A549 (cell line): ENCODE results near the gene PTPRG. TPM values are rescaled to one million over a fixed set of nuclear protein-coding genes. Genes with fewer than 3 reads are reported as not detected.

ENCODE experiments used
- ATAC-seq, 2 experiments: fragments of 200-7000 bp in 1 of 2; fragments of >200 bp in 1 of 2; cut with Nextera tagmentation in 1 of 2; cut with Tn5 transposase in 1 of 2; 3 replicates each; pipeline versions ENCODE4 v1.8.0 to v1.9.1; 2018 to 2020; ENCODE audit warnings: mild to moderate bottlenecking in 1 of 2, moderate library complexity in 1 of 2
- CTCF ChIA-PET: fragments of 300-600 bp; sonication (Branson Sonifier 250); formaldehyde crosslinking; extraction: SDS; loops from one replicate; lab custom pipeline; 2021; ENCODE audit warnings: antibody characterized with exemption, inconsistent platforms; lab: Yijun Ruan, JAX
- POLR2A ChIA-PET: fragments of 350-600 bp; formaldehyde crosslinking; extraction: SDS; loops from one replicate; lab custom pipeline; 2021; ENCODE audit warnings: antibody characterized with exemption, inconsistent platforms; lab: Yijun Ruan, JAX
- DNase-seq, 2 experiments: peaks; one replicate each; pipeline versions ENCODE4 v3.0.0 to v3.0.0-alpha.2; 2011 to 2016; ENCODE audit warnings: low read depth in 1 of 2, low spot score in 1 of 2
- FAIRE-seq: peaks from 2 replicates; lab custom pipeline; 2011; peaks lifted over from hg19 to GRCh38; lab: Jason Lieb, UNC
- H3K27ac ChIP-seq, 2 experiments: fragments of >200 bp; sonication (Bioruptor Twin); formaldehyde crosslinking; 3 replicates each; pipeline ENCODE4 v1.5.1; 2016 to 2017
- H3K4me1 ChIP-seq: fragments of >200 bp; sonication (Bioruptor Twin); formaldehyde crosslinking; 3 replicates; pipeline ENCODE4 v1.6.1; 2016
- H3K4me2 ChIP-seq: fragments of >200 bp; sonication (Bioruptor Twin); formaldehyde crosslinking; 3 replicates; pipeline ENCODE4 v1.6.1; 2016
- H3K4me3 ChIP-seq: fragments of >200 bp; sonication (Bioruptor Twin); formaldehyde crosslinking; 3 replicates; pipeline ENCODE4 v1.5.1; 2016
- H3K9me3 ChIP-seq: fragments of >200 bp; sonication (Bioruptor Twin); formaldehyde crosslinking; 3 replicates; pipeline ENCODE4 v1.6.1; 2016
- ATOH8 ChIP-seq: fragments of 250-450 bp; sonication (Bioruptor Pico); IDR thresholded peaks from 2 replicates; pipeline ENCODE4 v1.5.0; 2020; ENCODE audit warnings: low read depth, mild to moderate bottlenecking, moderate library complexity
- BHLHE40 ChIP-seq: IDR thresholded peaks from 2 replicates; pipeline ENCODE4 v1.6.1; 2012; ENCODE audit warnings: low read depth, low read length, inconsistent platforms
- CBX8 ChIP-seq: fragments of 200-600 bp; sonication (generic); IDR thresholded peaks from 2 replicates; pipeline ENCODE4 v1.6.1; 2016
- CHD4 ChIP-seq: fragments of 200-600 bp; sonication (generic); IDR thresholded peaks from 2 replicates; pipeline ENCODE4 v1.6.1; 2016; ENCODE audit warnings: antibody characterized with exemption, mild to moderate bottlenecking, borderline replicate concordance
- EHMT2 ChIP-seq: fragments of 200-600 bp; sonication (generic); IDR thresholded peaks from 2 replicates; pipeline ENCODE4 v1.6.1; 2016; ENCODE audit warnings: antibody characterized with exemption, low read depth, mild to moderate bottlenecking, moderate library complexity
- ESRRA ChIP-seq: fragments of 150-350 bp; IDR thresholded peaks from 2 replicates; pipeline ENCODE4 v1.6.1; 2014; ENCODE audit warnings: mild to moderate bottlenecking, low read length, borderline replicate concordance
- JUN ChIP-seq, 2 experiments: fragments of >200 bp; sonication (Bioruptor Twin); formaldehyde crosslinking; IDR thresholded peaks; 2 replicates in 1 of 2; 3 replicates in 1 of 2; pipeline ENCODE4 v1.6.1; 2016 to 2017
- JUNB ChIP-seq: fragments of >200 bp; sonication (Bioruptor Twin); formaldehyde crosslinking; IDR thresholded peaks from 2 replicates; pipeline ENCODE4 v1.6.1; 2016
- KDM1A ChIP-seq: fragments of 200-600 bp; sonication (generic); IDR thresholded peaks from 2 replicates; pipeline ENCODE4 v1.6.1; 2016; ENCODE audit warnings: low read depth, mild to moderate bottlenecking
- MAZ ChIP-seq: fragments of 150-350 bp; IDR thresholded peaks from 2 replicates; pipeline ENCODE4 v1.6.1; 2014; ENCODE audit warnings: antibody characterized with exemption, low read depth, low read length, borderline replicate concordance
- MYC ChIP-seq: IDR thresholded peaks from 2 replicates; pipeline ENCODE4 v1.6.1; 2012; ENCODE audit warnings: mild to moderate bottlenecking, inconsistent platforms, low read length, improper control_type of control experiment, borderline replicate concordance
- PBX3 ChIP-seq: IDR thresholded peaks from 2 replicates; pipeline ENCODE4 v1.6.1; 2012
- PHF8 ChIP-seq: fragments of 200-600 bp; sonication (generic); IDR thresholded peaks from 2 replicates; pipeline ENCODE4 v1.6.1; 2016; ENCODE audit warnings: low read depth, mild to moderate bottlenecking, antibody characterized with exemption, moderate library complexity, borderline replicate concordance
- RAD21 ChIP-seq, 2 experiments: fragments of >200 bp in 1 of 2; sonication (Bioruptor Twin) in 1 of 2; formaldehyde crosslinking in 1 of 2; IDR thresholded peaks in 1 of 2; conservative IDR thresholded peaks in 1 of 2; 2 replicates in 1 of 2; 3 replicates in 1 of 2; pipeline ENCODE4 v1.6.1; 2012 to 2018; ENCODE audit warnings: inconsistent platforms in 1 of 2
- RCOR1 ChIP-seq: fragments of 150-350 bp; IDR thresholded peaks from 2 replicates; pipeline ENCODE4 v1.6.1; 2014; ENCODE audit warnings: antibody characterized with exemption, low read length, low read depth
- SMC3 ChIP-seq: fragments of >200 bp; sonication (Bioruptor Twin); formaldehyde crosslinking; IDR thresholded peaks from 3 replicates; pipeline ENCODE4 v1.6.1; 2018; ENCODE audit warnings: inconsistent platforms
- TP53 ChIP-seq: fragments of 250-450 bp; sonication (Bioruptor Pico); IDR thresholded peaks from 2 replicates; pipeline ENCODE4 v1.5.0; 2021; ENCODE audit warnings: mild to moderate bottlenecking, moderate library complexity
- USF2 ChIP-seq: fragments of 450-650 bp; IDR thresholded peaks from 2 replicates; pipeline ENCODE4 v1.6.1; 2014; ENCODE audit warnings: antibody characterized with exemption
- ZC3H11A ChIP-seq: fragments of 450-650 bp; IDR thresholded peaks from 2 replicates; pipeline ENCODE4 v1.6.1; 2014; ENCODE audit warnings: antibody characterized with exemption, mild to moderate bottlenecking
- ZNF302 ChIP-seq: fragments of 250-450 bp; sonication (Bioruptor Pico); IDR thresholded peaks from 2 replicates; pipeline ENCODE4 v1.9.0; 2021; ENCODE audit warnings: inconsistent platforms, mild to moderate bottlenecking, moderate library complexity
- WGBS: methylation state at CpG from one replicate; pipeline ENCODE4 v1.1.6; 2017; ENCODE audit errors: missing lambda C conversion rate; 5-methylcytosine and 5-hydroxymethylcytosine counted together
- polyA plus RNA-seq, 4 experiments: library from polyadenylated mRNA; depleted of rRNA in 3 of 4; stranded (reverse); fragments of >200 nt; fragmentation: RNase III in 1 of 4; extraction: RNeasy Plus Mini Kit Qiagen cat#74134 plus additional on column Dnase treatment in 1 of 4; gene quantifications; 2 replicates in 3 of 4; 3 replicates in 1 of 4; pipeline ENCODE4 v1.2.3, GENCODE V29; 2011 to 2017

Gene PTPRG
- polyA plus RNA-seq, 2 of the 4 experiments (the other 2 are of a cell fraction) = 4.5 to 4.8 TPM

- no peak for FAIRE-seq
- H3K4me1 ChIP-seq = no peaks in the 10 kb centered on the region
- no peak overlapping the region for H3K4me2 ChIP-seq
- no peak overlapping the region for H3K27ac ChIP-seq
- TF ChIP-seq ATOH8 (CRISPR knock-in tag) (no peak), CBX8 (no peak), ZNF302 (no peak), ESRRA (no peak), RAD21 (conservative IDR thresholded peaks at IDR 0.05 in 1 of 2, IDR thresholded peaks at IDR 0.05 in 1 of 2) (no peak), TP53 (no peak), USF2 (no peak), PBX3 (no peak), SMC3 (no peak), KDM1A (no peak), EHMT2 (no peak), MYC (no peak), ZC3H11A (no peak), JUNB (no peak), JUN (IDR thresholded peaks at IDR 0.05) (no peak), CHD4 (no peak), PHF8 (no peak), MAZ (no peak), BHLHE40 (no peak), RCOR1 (no peak)
- WGBS = 31% methylated on average over 6 of the region's 6 CpGs
- no peak overlapping the region for H3K4me3 ChIP-seq
- ChIA-PET CTCF (no interaction called here), POLR2A (no interaction called here)
- no peak for DNase-seq
- no peak for ATAC-seq
- H3K9me3 ChIP-seq = no peaks in the 10 kb centered on the region
Observed at GRCh38 chr3:61865466-61866152, 304.2 kb downstream of the PTPRG start.

- WGBS = 26% methylated on average over 2 of the region's 2 CpGs
- H3K4me1 ChIP-seq = no peaks in the 10 kb centered on the region
- CTCF ChIA-PET = no interaction called here
- no peak overlapping the region for H3K4me2 ChIP-seq
- H3K4me3 ChIP-seq = no peak overlapping the region
- no peak for TF ChIP-seq KDM1A
- TF ChIP-seq RCOR1 = no peak
- no peak for TF ChIP-seq ZC3H11A
- TF ChIP-seq CHD4 = no peak
- TF ChIP-seq ZNF302 = no peak
- TF ChIP-seq ATOH8 (CRISPR knock-in tag) = no peak
- no peak overlapping the region for H3K27ac ChIP-seq
- H3K9me3 ChIP-seq = no peaks in the 10 kb centered on the region
- FAIRE-seq (no peak), DNase-seq (no peak), ATAC-seq (no peak)
- POLR2A ChIA-PET = no interaction called here
Observed at GRCh38 chr3:61866153-61866542, 304.8 kb downstream of the PTPRG start.
